HuH-7.5 (cell line): ENCODE measurements around the gene TXLNB.
"Not testable (repeated sequence)": the region's sequence is repeated elsewhere in the genome, so short reads cannot be mapped to it uniquely, and the experiment has no call there.

ENCODE experiments used
- DNase-seq: peaks from one replicate; pipeline ENCODE4 v3.0.0; 2011; ENCODE audit warnings: low spot score

Gene TXLNB

DNA sequence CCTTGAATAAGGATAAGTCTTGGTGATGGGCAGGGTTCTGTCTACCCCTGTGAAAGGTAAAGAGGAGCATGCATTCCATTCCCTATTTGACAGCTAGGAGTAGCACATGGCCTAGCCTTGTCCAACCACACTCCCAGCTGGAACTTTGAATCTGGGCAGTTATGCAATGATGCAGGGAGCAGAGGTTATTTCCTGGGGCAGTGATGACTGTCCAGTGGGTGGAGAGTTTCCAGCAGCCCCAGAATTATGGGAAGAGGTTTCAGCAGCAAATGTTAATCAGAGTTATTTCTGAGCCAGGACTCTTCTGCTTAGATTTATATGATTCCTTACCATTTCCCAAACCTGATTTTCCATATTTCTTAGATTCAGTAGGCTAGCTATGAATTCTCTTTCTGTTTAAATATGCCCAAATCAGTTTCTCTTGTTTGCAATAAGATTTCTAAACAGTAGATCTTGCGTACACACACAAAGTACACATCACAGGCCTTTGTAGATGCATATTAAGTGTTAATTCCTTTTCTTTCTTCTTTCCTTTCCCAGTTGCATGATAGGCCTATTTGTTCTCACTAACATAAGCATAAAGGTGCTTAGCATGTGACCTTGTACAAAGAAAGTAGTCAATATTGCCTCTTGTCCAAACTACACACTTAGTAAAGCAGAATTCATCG, 17.3 kb upstream of the TXLNB start:
- DNase-seq = peak; percentile 47

DNA sequence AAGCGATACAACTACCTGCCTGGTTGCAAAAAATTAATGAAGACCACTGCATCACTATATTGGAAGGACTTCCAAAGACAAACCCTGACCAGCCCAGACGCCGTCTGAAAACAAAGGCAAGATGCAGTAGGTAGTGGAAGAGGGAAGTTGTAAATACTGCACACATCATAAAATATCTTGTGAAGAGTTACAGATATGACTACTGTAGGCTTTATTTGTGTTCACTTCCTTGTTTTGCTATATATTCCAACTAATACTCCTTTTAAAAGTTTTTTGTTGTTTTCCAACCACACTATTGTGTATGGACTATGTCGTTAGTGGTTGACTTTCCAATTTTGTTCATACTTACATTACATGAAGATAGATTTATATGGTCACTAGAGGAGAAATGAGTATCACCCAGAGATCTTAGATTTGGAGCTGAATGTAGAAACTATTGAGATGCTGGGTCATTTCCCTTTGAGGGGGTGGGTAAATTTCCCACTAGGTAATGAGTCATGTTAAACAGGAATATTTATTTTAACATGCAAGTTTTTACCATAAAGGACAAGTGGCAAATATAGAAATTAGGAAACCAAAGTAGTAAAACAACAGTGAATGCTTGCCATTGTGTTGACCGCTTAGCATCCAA, 16.6 kb upstream of the TXLNB start:
- no peak for DNase-seq

DNA sequence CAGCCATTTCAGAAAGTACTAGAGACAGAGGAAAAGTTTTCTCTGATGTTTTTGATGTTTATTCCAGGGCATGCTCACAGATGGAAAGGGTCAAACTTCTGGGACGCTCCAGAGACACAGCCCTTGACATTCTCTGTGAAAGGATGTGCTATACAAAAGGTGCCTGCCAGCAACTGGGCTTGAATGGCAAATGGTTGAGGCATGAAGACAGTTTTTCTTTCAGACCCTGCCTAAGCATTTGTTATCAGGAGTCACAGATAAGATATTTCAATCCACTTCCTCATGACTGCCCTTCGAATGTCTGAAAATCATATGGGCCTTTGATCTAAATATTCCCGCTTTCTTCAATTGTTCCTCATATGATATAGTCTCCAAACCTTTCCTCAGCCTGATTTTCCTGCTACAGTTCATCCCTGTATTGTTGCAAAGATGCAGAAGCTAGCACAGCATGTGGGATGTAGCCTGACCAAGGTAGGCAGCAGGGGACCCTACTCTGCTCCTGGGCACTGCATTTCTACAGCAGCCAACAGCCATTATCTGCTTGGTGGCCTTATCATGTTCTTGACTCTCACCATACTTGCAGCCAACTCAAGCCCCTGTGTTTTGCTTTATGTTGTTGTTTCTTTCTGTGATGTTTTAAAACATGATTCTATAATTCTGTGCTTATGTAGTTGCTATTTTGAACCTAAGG, 14.6 kb upstream of the TXLNB start:
- DNase-seq = no peak

DNA sequence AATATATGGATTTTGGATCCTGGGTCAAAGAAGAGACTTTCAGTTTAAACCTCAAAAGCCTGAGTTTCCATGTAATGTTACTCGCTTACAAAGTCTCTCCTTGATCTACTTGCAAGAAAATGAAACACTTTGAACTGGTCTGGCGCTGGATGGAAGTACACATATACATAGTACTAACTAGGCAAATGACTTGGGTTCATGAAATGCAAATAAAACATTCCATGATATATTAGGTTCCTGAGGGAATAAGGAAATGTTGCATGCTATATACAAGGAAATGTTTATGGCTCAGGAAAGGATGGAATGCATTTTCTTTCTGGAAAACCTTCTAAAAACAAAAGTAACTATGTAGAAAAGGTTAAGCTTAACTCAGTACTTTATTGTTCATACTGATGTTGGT, 11.4 kb upstream of the TXLNB start:
- no peak for DNase-seq

DNA sequence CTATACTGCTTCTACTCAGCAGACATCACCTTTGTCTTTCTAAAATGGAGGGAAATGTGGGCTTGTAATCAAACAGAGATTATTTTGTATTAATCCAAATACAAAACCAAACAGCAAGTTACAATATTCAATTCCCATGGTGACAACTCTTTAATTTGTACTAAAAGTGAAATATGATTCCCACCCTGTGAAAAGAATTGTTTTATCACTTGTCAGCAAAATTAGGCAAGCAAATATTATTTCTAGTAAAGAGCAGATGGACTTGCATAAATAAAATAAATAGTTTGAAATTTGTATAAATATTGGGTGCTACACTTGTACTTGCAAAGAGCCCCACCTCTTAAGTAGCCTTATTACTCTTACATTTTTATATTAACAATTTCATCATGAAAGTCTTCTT, 6.1 kb upstream of the TXLNB start:
- DNase-seq = no peak

DNA sequence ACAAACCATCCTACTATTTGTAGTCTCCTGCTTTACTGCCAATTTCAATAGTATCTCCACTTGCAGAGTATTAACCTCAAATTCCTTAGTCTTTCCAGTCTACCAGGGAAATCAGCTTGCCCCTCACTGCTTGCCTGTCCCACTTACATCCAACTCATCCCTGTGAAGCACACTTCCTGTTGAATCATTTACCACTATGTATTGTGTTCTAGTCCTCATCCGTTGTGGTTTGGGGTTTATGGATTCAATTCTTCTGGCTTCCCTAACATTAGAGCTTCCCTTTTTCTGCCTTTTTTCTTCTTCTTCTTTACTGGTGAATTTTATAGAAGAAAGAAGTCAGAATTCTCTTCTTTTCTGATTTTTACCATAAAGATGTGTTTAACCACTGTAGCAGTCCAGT, 5.1 kb upstream of the TXLNB start:
- no peak for DNase-seq

DNA sequence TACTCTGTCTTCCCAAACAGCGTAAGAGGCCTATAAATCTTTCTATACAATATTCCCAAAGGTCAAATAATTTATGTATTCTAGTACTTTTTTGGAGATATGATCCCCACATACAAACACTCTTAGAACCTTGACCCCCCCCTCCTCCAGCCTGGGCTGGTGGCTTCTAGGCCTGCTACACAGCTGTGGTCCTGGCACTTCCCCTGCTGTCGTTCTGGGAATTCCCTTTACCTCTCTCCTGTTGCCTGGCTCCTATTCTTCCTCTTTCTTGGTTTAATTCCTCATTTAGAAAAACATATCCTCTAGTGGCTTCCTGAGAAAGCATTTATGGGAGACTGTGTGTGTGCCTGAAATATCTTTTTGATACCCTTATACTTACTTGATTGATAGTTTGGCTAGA, 4.1 kb upstream of the TXLNB start:
- no peak for DNase-seq

DNA sequence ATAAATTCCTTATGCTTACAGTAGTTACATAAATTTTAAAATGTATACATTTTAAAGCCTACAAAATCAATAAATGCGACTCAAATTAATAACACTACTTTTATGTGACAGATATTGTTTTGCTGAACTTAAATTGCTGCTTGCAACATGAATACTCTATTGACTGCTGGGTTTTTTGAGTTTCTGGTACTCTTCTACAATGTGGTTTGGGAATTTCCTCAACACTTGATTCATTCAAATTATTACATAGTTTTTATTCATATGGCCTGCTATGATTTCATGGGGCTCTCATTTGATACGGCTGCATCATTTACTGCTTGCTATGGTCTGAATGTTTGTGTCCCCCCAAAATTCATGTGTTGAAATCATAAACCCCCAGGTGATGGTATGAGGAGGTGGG, 2.3 kb upstream of the TXLNB start:
- DNase-seq = no peak

DNA sequence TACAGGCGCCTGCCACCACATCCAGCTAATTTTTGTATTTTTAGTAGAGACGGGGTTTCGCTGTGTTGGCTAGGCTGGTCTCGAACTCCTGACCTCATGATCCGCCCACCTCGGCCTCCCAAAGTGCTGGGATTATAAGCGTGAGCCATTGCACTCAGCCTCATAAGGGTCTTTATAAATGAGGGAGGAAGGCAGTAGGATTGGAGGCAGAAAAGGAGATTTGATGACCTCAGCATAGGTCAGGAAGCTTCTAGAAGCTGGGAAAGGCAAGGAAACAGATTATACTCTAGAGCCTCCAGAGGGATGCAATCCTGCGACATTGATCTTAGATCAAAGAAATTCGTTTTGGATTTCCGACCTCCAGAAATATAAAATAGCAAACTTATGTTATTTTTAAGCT, 1.4 kb upstream of the TXLNB start:
- not testable (repeated sequence) for DNase-seq

DNA sequence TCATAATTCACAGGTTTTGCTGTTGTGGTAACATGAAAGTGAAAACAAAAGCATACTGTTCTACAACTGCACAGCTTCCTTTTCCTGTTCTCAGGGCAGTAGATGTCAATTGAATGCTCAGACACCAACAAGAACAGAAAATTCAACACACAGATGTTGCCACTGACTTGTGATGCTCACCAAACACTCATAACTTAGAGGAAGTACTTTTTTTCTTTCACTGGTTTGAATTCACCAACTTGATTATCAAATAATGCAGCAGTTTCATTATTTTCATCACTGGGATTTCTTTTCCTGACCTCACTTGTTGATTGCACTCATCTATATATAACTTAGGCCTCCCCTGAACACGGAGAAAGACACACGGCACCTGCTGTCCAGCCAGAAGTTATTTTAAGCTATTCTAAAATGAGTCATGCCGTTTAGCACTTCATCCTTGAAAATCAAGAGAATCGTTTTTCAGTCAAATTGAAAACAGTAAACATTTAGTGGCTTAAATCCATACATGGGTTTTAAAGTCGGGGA, 949 bp downstream of the TXLNB start:
- no peak for DNase-seq

DNA sequence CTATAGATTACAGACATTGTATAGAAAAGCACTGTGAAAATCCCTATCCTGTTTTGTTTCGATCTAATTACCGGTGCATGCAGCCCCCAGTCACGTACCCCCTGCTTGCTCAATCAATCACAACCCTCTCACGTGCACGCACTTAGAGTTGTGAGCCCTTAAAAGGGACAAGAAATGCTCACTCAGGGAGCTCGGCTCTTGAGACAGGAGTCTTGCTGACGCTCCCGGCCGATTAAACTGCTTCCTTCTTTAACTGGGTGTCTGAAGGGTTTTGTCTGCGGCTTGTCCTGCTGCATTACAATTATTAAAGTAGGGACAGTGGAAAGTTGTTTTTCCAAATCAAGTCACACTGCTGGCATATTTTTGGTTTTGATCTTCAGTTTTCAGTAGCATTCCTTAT, 2.6 kb downstream of the TXLNB start:
- DNase-seq = no peak

DNA sequence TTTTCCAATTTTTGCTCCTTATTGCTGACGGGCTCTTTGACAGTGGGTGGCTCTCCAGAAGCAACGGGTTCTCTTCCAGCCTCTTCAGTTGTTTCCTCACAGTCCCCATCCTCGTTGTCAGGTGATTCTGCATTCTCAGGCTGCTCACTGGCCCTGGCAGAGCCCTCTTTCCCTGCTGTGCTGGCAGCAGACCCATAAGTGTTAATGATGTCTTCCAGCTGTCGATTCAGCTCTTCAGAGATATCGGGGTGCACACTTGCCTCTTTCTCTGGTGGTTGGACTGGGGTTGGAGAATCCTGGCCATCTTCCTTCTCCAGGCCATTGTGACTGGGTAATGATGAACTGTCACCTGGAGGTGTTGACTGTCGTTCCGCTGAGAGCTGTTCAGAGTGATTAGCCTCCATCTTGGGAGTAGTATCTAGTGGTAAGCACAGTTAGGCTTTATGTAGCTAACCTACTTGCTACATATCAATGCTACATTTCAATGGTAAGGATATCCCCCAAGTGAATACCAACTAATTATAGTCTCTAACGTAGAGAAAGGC, 3.2 kb downstream of the TXLNB start:
- DNase-seq = no peak

DNA sequence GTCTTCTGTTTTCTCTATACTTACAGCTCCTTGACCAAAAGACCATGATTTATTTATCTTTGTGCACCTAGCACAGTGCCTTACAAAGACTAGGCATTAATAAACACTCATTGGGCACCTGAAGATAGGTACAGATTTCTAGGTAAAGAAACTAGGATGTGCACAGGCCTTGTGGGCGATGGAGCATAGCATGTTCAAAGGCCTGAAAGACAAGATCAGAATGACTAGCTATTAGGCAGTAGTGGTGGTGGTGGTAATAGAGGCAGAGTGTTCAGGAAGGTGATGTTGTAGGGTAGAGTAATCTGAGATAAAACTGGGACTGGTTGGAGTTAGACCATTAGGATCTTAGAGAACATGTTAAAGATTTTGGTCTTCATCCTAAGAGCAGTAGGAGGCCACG, 3.9 kb downstream of the TXLNB start:
- DNase-seq = no peak

DNA sequence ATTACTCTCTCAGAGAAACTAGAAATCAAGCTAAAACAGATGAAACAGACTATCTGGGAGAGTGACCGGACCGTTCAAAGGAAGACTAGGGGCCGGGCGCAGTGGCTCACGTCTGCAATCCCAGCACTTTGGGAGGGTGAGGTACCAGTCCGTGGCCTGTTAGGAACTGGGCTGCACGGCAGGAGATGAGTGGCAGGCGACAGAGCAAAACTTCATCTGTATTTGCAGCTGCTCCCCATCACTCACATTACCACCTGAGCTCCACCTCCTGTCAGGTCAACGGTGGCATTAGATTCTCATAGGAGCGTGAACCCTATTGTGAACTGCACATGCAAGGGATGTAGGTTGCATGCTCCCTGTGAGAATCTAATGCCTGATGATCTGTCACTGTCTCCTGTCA, 5.4 kb downstream of the TXLNB start:
- not testable (repeated sequence) for DNase-seq

DNA sequence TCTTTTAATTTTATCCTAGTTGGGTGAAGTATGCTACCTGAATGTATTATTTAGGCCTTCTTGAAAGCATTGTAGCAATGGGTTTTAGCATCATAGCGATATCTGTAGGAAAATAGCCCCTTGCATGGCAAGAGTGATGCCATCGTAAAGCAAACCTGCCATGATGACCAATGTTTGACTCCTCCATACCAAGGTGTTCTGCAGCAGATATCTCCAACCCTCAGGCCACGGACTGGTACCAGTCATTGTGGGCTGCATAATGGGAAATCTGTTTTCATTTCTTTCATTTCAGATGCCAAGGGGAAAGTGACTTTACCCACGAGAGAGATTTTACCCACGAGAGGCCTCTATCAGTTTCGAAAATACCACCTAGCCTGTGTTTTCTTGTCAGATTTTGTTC, 6.2 kb downstream of the TXLNB start:
- DNase-seq = no peak

DNA sequence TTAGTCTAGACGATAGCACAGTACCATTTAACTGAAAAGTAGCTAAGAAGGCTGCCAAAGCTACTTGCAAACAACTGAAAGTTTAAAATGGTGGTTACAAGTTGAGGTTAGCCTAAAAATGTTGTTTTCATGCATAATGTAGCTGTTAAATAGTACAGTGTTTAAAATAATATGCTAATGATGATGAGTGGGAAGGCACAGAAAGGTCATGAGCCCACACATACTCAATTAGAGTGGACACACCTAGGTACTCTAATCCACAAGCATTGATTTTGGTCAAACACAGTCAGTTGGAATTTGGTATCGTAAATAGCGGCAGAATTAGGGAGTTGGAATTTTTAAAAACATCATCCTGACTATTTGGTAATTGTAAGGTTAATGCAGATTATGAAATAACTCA, 7.0 kb downstream of the TXLNB start:
- DNase-seq = no peak

DNA sequence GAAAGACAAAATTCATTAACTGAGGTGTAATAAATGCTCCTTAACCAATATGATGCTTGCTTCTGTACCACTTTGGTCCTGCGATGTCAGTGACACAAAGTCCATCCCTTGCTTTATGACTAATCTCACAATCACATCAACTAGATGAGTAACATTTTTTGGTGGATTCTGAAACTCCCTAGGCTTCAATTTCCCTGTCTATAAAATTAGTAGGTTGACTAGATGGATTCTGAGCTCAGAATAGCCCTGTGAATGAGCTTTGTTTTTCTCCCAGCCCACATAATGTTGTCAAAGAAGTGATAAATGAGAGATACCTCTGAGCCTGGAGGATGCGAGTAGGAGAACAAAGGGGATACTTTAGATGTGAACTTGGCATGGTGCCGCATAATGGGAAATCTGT, 9.1 kb downstream of the TXLNB start:
- DNase-seq = no peak

DNA sequence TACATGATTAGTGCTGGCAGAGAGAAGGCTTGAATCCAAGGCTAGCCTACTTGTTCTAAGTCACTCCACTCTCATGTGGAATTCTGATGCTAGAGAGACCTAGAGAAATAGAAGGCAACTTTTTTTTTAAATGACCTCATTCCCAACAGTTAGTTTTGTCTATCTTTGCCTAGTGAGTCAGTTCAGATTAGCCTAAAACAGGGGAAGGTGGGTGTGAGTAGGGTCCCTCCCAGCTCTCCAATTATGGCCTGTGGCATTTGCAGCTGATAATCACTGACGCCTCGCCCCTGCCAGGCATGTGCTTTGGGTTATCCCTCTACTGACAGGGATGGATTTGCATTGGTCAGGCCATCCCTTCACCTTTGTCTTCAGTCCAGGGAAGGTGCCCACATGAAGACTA, 13.6 kb downstream of the TXLNB start:
- DNase-seq = no peak

DNA sequence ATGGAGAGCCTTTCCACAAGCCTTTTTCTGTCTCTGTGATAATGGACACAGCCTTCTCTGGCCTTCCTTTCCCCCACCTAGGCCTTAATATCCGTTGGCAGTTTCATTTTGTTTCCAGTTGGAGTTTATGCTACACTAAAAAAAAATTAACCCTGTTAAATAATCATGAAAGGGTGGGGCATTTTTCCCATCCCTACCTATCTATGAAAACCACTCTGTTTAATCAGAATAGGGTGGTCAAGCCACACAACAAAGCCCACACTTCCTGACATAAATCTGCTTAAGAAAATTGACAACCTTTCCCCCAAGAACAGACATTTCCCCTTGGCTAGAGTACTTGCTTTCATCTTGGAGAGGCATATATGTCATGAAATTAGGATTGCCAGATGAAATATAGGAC, 14.2 kb downstream of the TXLNB start:
- no peak for DNase-seq

DNA sequence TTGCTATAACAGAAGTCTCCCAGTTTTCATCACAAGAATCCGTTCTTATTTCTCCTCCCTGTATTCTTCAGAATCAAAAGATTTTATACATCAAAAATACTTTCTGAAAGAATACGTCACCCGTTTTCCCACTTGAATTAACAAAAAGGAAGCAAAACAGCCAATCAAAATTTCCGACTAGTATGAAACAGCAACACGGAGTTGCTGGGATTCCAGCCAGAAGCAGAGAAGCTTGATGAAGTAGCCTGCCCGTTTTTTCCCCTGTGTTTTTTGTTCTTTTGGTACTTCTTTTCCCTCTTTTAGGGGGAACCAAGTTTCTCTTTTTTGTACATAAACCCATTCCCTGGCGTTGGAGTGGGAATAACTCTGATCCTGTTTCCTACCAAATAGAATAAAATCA, 14.6 kb downstream of the TXLNB start:
- no peak for DNase-seq

DNA sequence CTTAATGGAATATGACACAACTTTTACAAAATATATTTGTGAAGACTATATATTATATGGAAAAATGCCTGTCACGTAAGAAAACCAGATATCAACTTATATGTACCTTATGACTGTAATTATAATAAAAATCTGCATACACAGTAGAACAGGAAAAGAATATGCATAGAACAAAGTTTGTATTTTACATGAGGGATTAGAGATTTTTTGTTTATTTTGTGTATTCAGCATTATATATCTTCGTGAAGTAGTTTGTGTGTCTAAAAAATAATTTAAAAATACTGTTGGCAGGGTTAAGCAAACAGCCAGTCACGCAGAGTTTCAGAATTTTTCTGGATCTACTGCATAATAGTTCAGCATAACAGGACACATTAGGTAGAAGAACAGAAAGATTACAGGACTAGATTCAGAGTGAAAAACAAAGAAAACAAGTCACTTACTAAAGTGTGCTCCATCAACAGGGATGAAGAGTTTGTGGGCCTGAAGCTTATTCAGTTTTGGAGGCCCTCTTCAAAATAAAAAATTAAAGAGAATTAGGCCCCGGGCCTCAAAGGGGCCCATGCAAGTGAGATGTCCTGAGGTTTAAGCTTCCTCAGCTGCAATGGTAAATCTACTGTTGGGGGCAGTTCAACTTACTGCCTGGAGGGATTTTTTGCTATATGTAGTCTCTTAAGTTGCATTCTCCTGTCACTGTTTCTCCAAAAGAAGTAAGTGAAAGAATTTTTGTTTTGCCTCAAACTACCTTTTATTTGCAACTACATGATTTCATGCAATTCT, 16.3 kb downstream of the TXLNB start:
- no peak for DNase-seq

DNA sequence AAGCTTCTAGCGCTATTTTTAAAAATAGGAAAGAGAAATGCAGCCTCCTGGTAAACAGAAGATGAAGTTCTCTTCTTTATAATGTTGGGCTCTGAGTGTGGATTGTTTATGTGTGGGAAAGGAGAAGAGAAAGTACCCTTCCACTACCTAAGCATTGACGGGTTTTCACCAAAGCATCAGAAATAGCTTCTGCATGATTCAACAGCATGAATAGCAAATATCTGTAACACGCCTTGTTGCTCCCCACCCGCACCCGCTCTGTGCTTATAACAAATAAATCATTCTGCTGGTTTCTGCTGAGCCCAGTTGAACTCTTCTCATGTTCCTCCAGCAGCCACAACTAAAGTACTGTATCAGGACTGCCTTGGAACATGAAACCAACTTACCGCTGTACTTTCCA, 20.7 kb downstream of the TXLNB start:
- DNase-seq = no peak
